ENCODE data around the gene CAMSAP3.
"Not testable (repeated sequence)": the region's sequence is repeated elsewhere in the genome, so short reads cannot be mapped to it uniquely, and the experiment has no call there.

The CAMSAP3 gene

GRCh38 chr19:7561325-7561724, 34.3 kb upstream of the CAMSAP3 start:
- no peak for TF ChIP-seq ZFX (IDR thresholded peaks at IDR 0.05)
- TF ChIP-seq CTCF (conservative IDR thresholded peaks at IDR 0.05), result no peak
- H3K27ac ChIP-seq, result no peak overlapping the region

GRCh38 chr19:7562646-7563393, 32.8 kb upstream of the CAMSAP3 start:
- TF ChIP-seq CTCF (conservative IDR thresholded peaks at IDR 0.05) (no peak), ZFX (IDR thresholded peaks at IDR 0.05) (no peak)

GRCh38 chr19:7564866-7565265, 30.8 kb upstream of the CAMSAP3 start:
- H3K27ac ChIP-seq, result no peak overlapping the region
- TF ChIP-seq CTCF (conservative IDR thresholded peaks at IDR 0.05), result no peak
- no peak for TF ChIP-seq ZFX (IDR thresholded peaks at IDR 0.05)

More at GRCh38 chr19:7562646-7563393, 32.8 kb upstream of the CAMSAP3 start:
- no peak overlapping the region for H3K27ac ChIP-seq

GRCh38 chr19:7565332-7565731, 30.3 kb upstream of the CAMSAP3 start:
- TF ChIP-seq ZFX (IDR thresholded peaks at IDR 0.05) (no peak), CTCF (conservative IDR thresholded peaks at IDR 0.05) (no peak)
- no peak overlapping the region for H3K27ac ChIP-seq

- no peak for TF ChIP-seq CTCF (conservative IDR thresholded peaks at IDR 0.05)
- TF ChIP-seq ZFX (IDR thresholded peaks at IDR 0.05), result no peak
- no peak overlapping the region for H3K27ac ChIP-seq
Measured at GRCh38 chr19:7570761-7571160, 24.9 kb upstream of the CAMSAP3 start.

- no peak overlapping the region for H3K27ac ChIP-seq
- TF ChIP-seq CTCF (conservative IDR thresholded peaks at IDR 0.05), result no peak
- TF ChIP-seq ZFX (IDR thresholded peaks at IDR 0.05), result no peak
Measured at GRCh38 chr19:7575434-7576040, 20.1 kb upstream of the CAMSAP3 start.

GRCh38 chr19:7577422-7577821, 18.2 kb upstream of the CAMSAP3 start:
- H3K27ac ChIP-seq, result not testable (repeated sequence)

GRCh38 chr19:7578127-7578526, 17.5 kb upstream of the CAMSAP3 start:
- TF ChIP-seq ZFX (IDR thresholded peaks at IDR 0.05) (no peak), CTCF (conservative IDR thresholded peaks at IDR 0.05) (no peak)
- no peak overlapping the region for H3K27ac ChIP-seq

Measured in C4-2B (cell line).